OCI-LY3 (cell line): ENCODE data around the gene XXYLT1.

ENCODE experiments used
- CTCF ChIP-seq: fragments of 200-600, 300-600 bp; sonication (generic); IDR thresholded peaks from 2 replicates; pipeline ENCODE4 v1.5.1; 2014; ENCODE audit warnings: antibody characterized with exemption, low read length, low read depth
- EZH2phosphoT487 ChIP-seq: fragments of 200-600 bp; shearing (Covaris generic); IDR thresholded peaks from 2 replicates; pipeline ENCODE4 v1.6.1; 2018; ENCODE audit warnings: antibody characterized with exemption, mixed run types, low read depth

DNA sequence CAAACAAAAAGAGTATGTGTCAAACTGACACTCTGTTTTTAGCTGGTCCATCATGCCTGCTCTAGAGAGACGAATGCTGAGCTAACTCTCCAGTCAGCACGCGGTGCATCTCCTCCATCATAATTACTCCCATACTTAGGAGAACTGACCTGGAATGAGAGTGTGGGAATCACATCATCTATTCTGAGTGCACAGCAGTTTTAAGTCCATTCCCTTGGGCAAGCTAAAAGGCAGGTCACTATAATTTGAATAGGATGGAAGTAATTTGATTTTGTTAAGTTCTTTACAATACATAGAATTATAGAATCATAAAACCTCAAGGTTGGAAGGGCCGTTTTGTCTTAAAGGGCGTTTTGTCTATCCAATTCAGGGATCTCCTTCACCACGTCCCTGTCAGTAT is 251.6 kb downstream of the XXYLT1 start:
- no peak for TF ChIP-seq CTCF
- no peak for TF ChIP-seq EZH2phosphoT487
